Measurements from ENCODE around the gene LACC1.

GRCh38 chr13:43924549-43925245 is 45.0 kb downstream of the LACC1 start:
- no peak for TF ChIP-seq CTCF (IDR thresholded peaks at IDR 0.05)
- no peak for TF ChIP-seq JUND (IDR thresholded peaks at IDR 0.05)
- TF ChIP-seq SMC3 (IDR thresholded peaks at IDR 0.05; ENCODE audit: low read depth, low read length) = no peak
- TF ChIP-seq YY1 (IDR thresholded peaks at IDR 0.05; ENCODE audit: low read depth) = no peak
- TF ChIP-seq RAD21 (IDR thresholded peaks at IDR 0.05; ENCODE audit: low read length) = no peak
- no peak for TF ChIP-seq IRF3 (IDR thresholded peaks at IDR 0.05; ENCODE audit: low read depth, low read length)
